ENCODE measurements around the gene TMEM109.

- no peak for TF ChIP-seq ZNF274 (IDR thresholded peaks at IDR 0.05; ENCODE audit: low read depth, low read length)
- TF ChIP-seq YY1 (IDR thresholded peaks at IDR 0.05; ENCODE audit: insufficient read depth, insufficient read length) = no peak
Observed at GRCh38 chr11:60872124-60872960, 41.6 kb upstream of the TMEM109 start.
